GM19023 (cell line): ENCODE data around the gene MCFD2.

Experiments
- ATAC-seq: cut with Tn5 transposase; IDR thresholded peaks from one replicate; pipeline ENCODE4 v1.9.1; 2021; ENCODE audit warnings: mild to moderate bottlenecking, moderate library complexity; ENCODE audit not compliant: unreplicated experiment

MCFD2 gene

GRCh38 chr2:46852598-46852997, 63.0 kb downstream of the MCFD2 start:
- ATAC-seq = no peak

GRCh38 chr2:46852124-46852523, 63.5 kb downstream of the MCFD2 start:
- ATAC-seq = no peak
